Upper lobe of left lung (tissue), 6 donors: ENCODE data around the gene ZFHX3. TPM values are rescaled to one million over a fixed set of nuclear protein-coding genes. Genes with fewer than 3 reads are reported as not detected.
A peak's percentile ranks its signal among the peaks of the same experiment; 100 is the strongest.

Experiments used
- ATAC-seq, 2 donors: fragments of 200-7000 bp; cut with Tn5 transposase; one replicate each; pipeline ENCODE4 v1.9.1; 2022; ENCODE audit warnings: mild to moderate bottlenecking in 2 of 2, moderate library complexity in 2 of 2; ENCODE audit not compliant: low FRiP score in 2 of 2
- DNase-seq, 2 donors: peaks; one replicate each; pipeline ENCODE4 v3.0.0-alpha.2; 2019 to 2020
- H3K27ac ChIP-seq, 4 donors: fragments of 200-600 bp; sonication (generic); one replicate each; pipeline ENCODE4 v1.5.1; 2016 to 2019
- H3K27me3 ChIP-seq, 4 donors: fragments of 200-600 bp; sonication (generic); one replicate each; pipeline ENCODE4 v1.5.1; 2017 to 2019
- H3K36me3 ChIP-seq, 4 donors: fragments of 200-600 bp; sonication (generic); one replicate each; pipeline ENCODE4 v1.5.1; 2016 to 2019
- H3K4me1 ChIP-seq, 4 donors: fragments of 200-600 bp; sonication (generic); one replicate each; pipeline ENCODE4 v1.5.1; 2018 to 2019
- H3K4me3 ChIP-seq, 4 donors: fragments of 200-600 bp; sonication (generic); one replicate each; pipeline ENCODE4 v1.5.1; 2017 to 2019; ENCODE audit warnings: mild to moderate bottlenecking in 2 of 4, moderate library complexity in 1 of 4
- H3K9me3 ChIP-seq, 4 donors: fragments of 200-600 bp; sonication (generic); one replicate each; pipeline ENCODE4 v1.5.1; 2018 to 2019
- CTCF ChIP-seq, 6 experiments: fragments of 450-650 bp in 4 of 6; fragments of 200-600 bp in 2 of 6; sonication (generic) in 2 of 6; IDR thresholded peaks; one replicate each; pipeline ENCODE4 v1.5.1; 2016 to 2019; ENCODE audit warnings: antibody characterized with exemption in 6 of 6
- EP300 ChIP-seq, 4 donors: sonication (generic); formaldehyde crosslinking; IDR thresholded peaks; one replicate each; pipeline ENCODE4 v1.5.1; 2017; ENCODE audit warnings: antibody characterized with exemption in 4 of 4, control low read depth in 2 of 4
- POLR2A ChIP-seq, 4 donors: fragments of 450-650 bp; IDR thresholded peaks; one replicate each; pipeline ENCODE4 v1.5.1; 2016 to 2017; ENCODE audit warnings: antibody characterized with exemption in 4 of 4, mild to moderate bottlenecking in 2 of 4
- POLR2AphosphoS5 ChIP-seq, 2 donors: sonication (generic); formaldehyde crosslinking; IDR thresholded peaks; one replicate each; pipeline ENCODE4 v1.5.1; 2017; ENCODE audit warnings: antibody characterized with exemption in 2 of 2
- WGBS, 2 donors: methylation state at CpG; one replicate each; pipeline ENCODE4 v1.1.5; 2017 to 2018; 5-methylcytosine and 5-hydroxymethylcytosine counted together
- total RNA-seq, 6 donors: library from RNA; depleted of rRNA in 4 of 6; stranded (reverse); fragments of >200 nt in 4 of 6; gene quantifications; one replicate each; pipeline versions ENCODE4 v1.1.0 to v1.2.1, GENCODE V29; 2016 to 2021
- donor health status: DM: no; HTN: no; CAD: no; lungs with moderate emphysema.
- donor health status: DM: no; HTN: yes; CAD: no; lungs with severe emphysema.

Gene ZFHX3
- total RNA-seq, 6 donors from 2014 or later = 22.4 to 40.3 (median 27.0) TPM

- ATAC-seq (peak in 1 of 2 donors; percentile 76), DNase-seq (no peak)
- Histone ChIP-seq H3K27me3 (no peaks in the 10 kb centered on the region), H3K9me3 (no peaks in the 10 kb centered on the region), H3K4me3 (peak overlapping the region; percentile 66 to 83 (median 76)), H3K36me3 (no peaks in the 10 kb centered on the region), H3K4me1 (peaks cover 35 to 64% (median 40%) of the 10 kb centered on the region in 4 donors), H3K27ac (peak overlapping the region; percentile 93 to 98 (median 94))
- TF ChIP-seq POLR2AphosphoS5 (IDR thresholded peaks at IDR 0.05) (no peak), EP300 (IDR thresholded peaks at IDR 0.05) (no peak)
- 56 to 64% methylated on average over 6 of the region's 6 CpGs for WGBS, 2 donors
Observed at GRCh38 chr16:73047221-73047535, 750 bp downstream of the ZFHX3 start.

- H3K27ac ChIP-seq = peak overlapping the region; percentile 93 to 98 (median 94)
- peaks cover 35 to 64% (median 39%) of the 10 kb centered on the region in 4 donors for H3K4me1 ChIP-seq
- peak overlapping the region in 3 of 4 donors; percentile 71 to 83 (median 80) for H3K4me3 ChIP-seq
- no peak for DNase-seq
- ATAC-seq = no peak
- TF ChIP-seq CTCF (IDR thresholded peaks at IDR 0.05) = no peak
- no peak for TF ChIP-seq POLR2AphosphoS5 (IDR thresholded peaks at IDR 0.05)
- TF ChIP-seq POLR2A (IDR thresholded peaks at IDR 0.05) = no peak
- H3K9me3 ChIP-seq = no peaks in the 10 kb centered on the region
- H3K36me3 ChIP-seq = no peaks in the 10 kb centered on the region
- 54 to 69% methylated on average over 4 of the region's 4 CpGs for WGBS, 2 donors
- H3K27me3 ChIP-seq = no peaks in the 10 kb centered on the region
Observed at GRCh38 chr16:73046849-73047214, 1.1 kb downstream of the ZFHX3 start.

GRCh38 chr16:73046202-73046848, 1.6 kb downstream of the ZFHX3 start:
- no peaks in the 10 kb centered on the region for H3K36me3 ChIP-seq
- H3K27ac ChIP-seq = peak overlapping the region; percentile 93 to 98 (median 94)
- no peaks in the 10 kb centered on the region for H3K9me3 ChIP-seq
- 48 to 59% methylated on average over 8 of the region's 8 CpGs for WGBS, 2 donors
- no peak for TF ChIP-seq CTCF (IDR thresholded peaks at IDR 0.05)
- no peak for DNase-seq
- ATAC-seq = no peak
- H3K4me3 ChIP-seq = peak overlapping the region in 2 of 4 donors; percentile 71 to 83
- H3K4me1 ChIP-seq = peaks cover 32 to 64% (median 37%) of the 10 kb centered on the region in 4 donors
- no peaks in the 10 kb centered on the region for H3K27me3 ChIP-seq

- Histone ChIP-seq H3K27ac (peak overlapping the region in 3 of 4 donors; percentile 18 to 98 (median 26)), H3K9me3 (no peaks in the 10 kb centered on the region), H3K4me3 (no peak overlapping the region), H3K27me3 (no peaks in the 10 kb centered on the region), H3K36me3 (no peaks in the 10 kb centered on the region), H3K4me1 (peaks cover 18 to 55% (median 29%) of the 10 kb centered on the region in 4 donors)
- no peak for ATAC-seq
- WGBS, 2 donors = 73 to 74% methylated on average over 6 of the region's 6 CpGs
- no peak for DNase-seq
- TF ChIP-seq CTCF (IDR thresholded peaks at IDR 0.05) (no peak), EP300 (IDR thresholded peaks at IDR 0.05) (no peak)
Observed at GRCh38 chr16:73043828-73044467, 4.0 kb downstream of the ZFHX3 start.

- DNase-seq (no peak), ATAC-seq (no peak)
- H3K4me1 ChIP-seq = peaks cover 15 to 53% (median 26%) of the 10 kb centered on the region in 4 donors
- H3K27ac ChIP-seq = peak overlapping the region in 1 of 4 donors; percentile 22
- H3K27me3 ChIP-seq = no peaks in the 10 kb centered on the region
- no peaks in the 10 kb centered on the region for H3K9me3 ChIP-seq
- 93 to 94% methylated on average over 4 of the region's 4 CpGs for WGBS, 2 donors
- no peaks in the 10 kb centered on the region for H3K36me3 ChIP-seq
- no peak overlapping the region for H3K4me3 ChIP-seq
- TF ChIP-seq CTCF (IDR thresholded peaks at IDR 0.05) (no peak), POLR2A (IDR thresholded peaks at IDR 0.05) (no peak), EP300 (IDR thresholded peaks at IDR 0.05) (no peak), POLR2AphosphoS5 (IDR thresholded peaks at IDR 0.05) (no peak)
Observed at GRCh38 chr16:73042807-73043206, 5.1 kb downstream of the ZFHX3 start.
